Activated CD8-positive, alpha-beta memory T cell treated with anti-CD3 and anti-CD28 coated beads, Interleukin-2, amount 50 U/mL, for 1 hour (primary cell): Measurements from ENCODE around the gene SPATA24.
"Not testable (repeated sequence)": the region's sequence is repeated elsewhere in the genome, so short reads cannot be mapped to it uniquely, and the experiment has no call there.

Experiments used
- DNase-seq: peaks from one replicate; pipeline ENCODE4 v3.0.0-alpha.2; 2020; ENCODE audit errors: extremely low read depth

The SPATA24 gene

GRCh38 chr5:139383993-139384590 lies 19.8 kb downstream of the SPATA24 start:
- DNase-seq, result no peak

- DNase-seq, result no peak
These were observed 20.5 kb downstream of the SPATA24 start, which contains the start of gene SLC23A1 for GRCh38 chr5:139383275-139383992. SLC23A1 (minus strand) TSS chr5:139383297; CDS start chr5:139383253, 44 bp downstream.

- no peak for DNase-seq
These were observed 21.1 kb downstream of the SPATA24 start for GRCh38 chr5:139382807-139383206.

GRCh38 chr5:139381837-139382761 lies 21.8 kb downstream of the SPATA24 start:
- DNase-seq, result no peak

- no peak for DNase-seq
These were observed 24.1 kb downstream of the SPATA24 start for GRCh38 chr5:139379626-139380449.

GRCh38 chr5:139378941-139379361 lies 24.9 kb downstream of the SPATA24 start:
- DNase-seq, result no peak

- no peak for DNase-seq
These were observed 25.6 kb downstream of the SPATA24 start for GRCh38 chr5:139378101-139378825.

GRCh38 chr5:139377226-139377625 lies 26.7 kb downstream of the SPATA24 start:
- no peak for DNase-seq

GRCh38 chr5:139376364-139376763 lies 27.5 kb downstream of the SPATA24 start:
- no peak for DNase-seq

- no peak for DNase-seq
These were observed 29.0 kb downstream of the SPATA24 start for GRCh38 chr5:139374909-139375308.

- DNase-seq, result no peak
These were observed 32.1 kb downstream of the SPATA24 start for GRCh38 chr5:139371482-139372435.

- no peak for DNase-seq
These were observed 34.7 kb downstream of the SPATA24 start for GRCh38 chr5:139369181-139369580.

- no peak for DNase-seq
These were observed 35.3 kb downstream of the SPATA24 start for GRCh38 chr5:139368613-139369012.

- DNase-seq, result no peak
These were observed 39.4 kb downstream of the SPATA24 start for GRCh38 chr5:139364466-139364865.

GRCh38 chr5:139363937-139364336 lies 40.0 kb downstream of the SPATA24 start:
- no peak for DNase-seq

GRCh38 chr5:139361835-139362429 lies 42.0 kb downstream of the SPATA24 start:
- no peak for DNase-seq

GRCh38 chr5:139360384-139360783 lies 43.5 kb downstream of the SPATA24 start:
- no peak for DNase-seq

- no peak for DNase-seq
These were observed 45.8 kb downstream of the SPATA24 start for GRCh38 chr5:139358064-139358463.

GRCh38 chr5:139355900-139356299 lies 48.0 kb downstream of the SPATA24 start:
- not testable (repeated sequence) for DNase-seq
